ENCODE results near the gene ZDHHC14.

DNA sequence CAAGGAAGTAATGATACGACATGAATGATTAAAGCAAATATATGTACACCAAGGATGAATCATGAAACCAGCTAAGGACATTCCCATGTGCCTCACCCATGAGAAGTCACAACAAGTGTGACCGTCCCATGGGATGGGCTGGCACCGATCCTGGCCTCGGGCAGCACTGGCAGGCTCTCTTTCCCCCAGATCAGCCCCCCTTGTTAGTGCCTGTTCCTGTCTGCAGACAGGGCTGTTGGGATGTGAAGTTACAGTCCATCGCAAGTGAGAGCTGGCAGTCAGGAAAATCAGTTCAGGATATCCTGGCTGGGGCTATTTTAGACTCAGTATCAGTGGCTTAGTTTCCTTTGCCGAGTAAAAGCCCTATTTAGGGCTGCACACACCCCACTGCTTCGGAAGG lies 312.9 kb downstream of the ZDHHC14 start:
- TF ChIP-seq CTCF (IDR thresholded peaks at IDR 0.05), result no peak
- TF ChIP-seq EP300 (IDR thresholded peaks at IDR 0.05), result no peak
